ENCODE data around the gene UBAP1.
A peak's percentile ranks its signal among the peaks of the same experiment; 100 is the strongest.
"Not testable (repeated sequence)": the region's sequence is repeated elsewhere in the genome, so short reads cannot be mapped to it uniquely, and the experiment has no call there.

The UBAP1 gene

DNA sequence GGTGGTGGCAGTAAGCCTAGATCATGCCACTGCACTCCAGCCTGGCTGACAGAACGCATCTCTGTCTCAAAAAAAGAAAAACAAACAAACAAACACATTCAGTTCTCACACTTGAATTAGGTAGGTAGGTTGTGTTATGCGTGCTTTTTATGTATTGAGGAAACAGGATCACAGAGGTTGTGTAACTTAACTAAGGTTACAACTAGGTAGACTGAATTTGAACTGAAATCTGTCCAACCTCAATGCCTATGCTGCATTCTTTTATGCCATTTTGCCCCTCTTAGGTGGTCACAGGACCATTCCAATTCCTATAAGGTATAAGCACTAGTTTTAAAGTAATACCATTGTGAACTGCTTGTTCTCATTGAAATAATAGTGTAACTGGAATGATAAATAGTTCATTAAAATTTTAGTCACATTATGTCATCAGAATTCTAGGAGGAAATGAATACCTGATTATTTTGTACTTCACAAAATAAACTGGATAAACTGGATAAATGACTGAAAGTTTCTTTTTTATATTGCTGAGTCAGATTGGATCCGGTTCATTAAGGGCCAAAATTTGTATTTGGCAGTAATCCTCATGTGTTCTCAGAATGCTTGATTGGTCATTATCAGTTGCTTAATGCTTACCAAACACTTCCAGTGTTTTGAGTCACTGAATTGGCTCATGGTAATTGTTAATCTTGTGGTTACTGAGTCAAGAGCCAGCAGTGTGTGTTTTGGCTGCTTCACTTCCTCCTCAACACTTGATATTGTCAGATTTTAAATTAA lies 7.1 kb downstream of the UBAP1 start:
- H3K4me2 ChIP-seq (ENCODE audit: low read length) = peak overlapping the region; percentile 64
- H3K9me3 ChIP-seq (replicated peaks; ENCODE audit: low read length) = no peaks in the 10 kb centered on the region
- H3K36me3 ChIP-seq (ENCODE audit: insufficient read depth, low read length) = peaks cover 11% of the 10 kb centered on the region
- peaks cover 34% of the 10 kb centered on the region for H3K4me1 ChIP-seq (ENCODE audit: control insufficient read depth, insufficient read depth, low read length)
- H3K9ac ChIP-seq (ENCODE audit: low read depth, low read length) = peak overlapping the region; percentile 33
- H3K27me3 ChIP-seq (ENCODE audit: control insufficient read depth, insufficient read depth, low read length) = no peaks in the 10 kb centered on the region
- H3K4me3 ChIP-seq (ENCODE audit: low read length) = no peak overlapping the region

DNA sequence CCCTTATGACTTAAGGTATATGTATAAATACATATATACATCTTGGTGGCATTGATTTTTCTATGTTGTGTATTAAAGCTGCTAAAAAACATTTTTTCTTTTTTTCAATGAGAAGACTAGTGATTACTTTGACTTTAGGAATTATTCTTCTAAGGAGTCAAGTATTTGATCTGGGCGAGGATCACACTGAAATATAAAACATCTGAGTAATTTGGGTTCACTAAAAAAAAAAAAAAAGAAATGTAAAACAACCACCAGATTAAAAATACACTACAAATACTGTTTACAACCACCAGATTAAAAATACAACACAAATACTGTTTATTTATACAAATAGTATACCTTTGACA lies 9.0 kb downstream of the UBAP1 start:
- H3K9ac ChIP-seq (ENCODE audit: low read depth, low read length) = peak overlapping the region; percentile 33
- no peak overlapping the region for H3K4me2 ChIP-seq (ENCODE audit: low read length)
- H3K27me3 ChIP-seq (ENCODE audit: control insufficient read depth, insufficient read depth, low read length) = no peaks in the 10 kb centered on the region
- peaks cover 11% of the 10 kb centered on the region for H3K36me3 ChIP-seq (ENCODE audit: insufficient read depth, low read length)
- no peak overlapping the region for H3K4me3 ChIP-seq (ENCODE audit: low read length)
- no peaks in the 10 kb centered on the region for H3K9me3 ChIP-seq (replicated peaks; ENCODE audit: low read length)
- H3K4me1 ChIP-seq (ENCODE audit: control insufficient read depth, insufficient read depth, low read length) = peaks cover 42% of the 10 kb centered on the region

GRCh38 chr9:34190996-34191892 lies 12.4 kb downstream of the UBAP1 start:
- Histone ChIP-seq H3K4me2 (ENCODE audit: low read length) (peak overlapping the region; percentile 40), H3K4me1 (ENCODE audit: control insufficient read depth, insufficient read depth, low read length) (peaks cover 30% of the 10 kb centered on the region), H3K36me3 (ENCODE audit: insufficient read depth, low read length) (no peaks in the 10 kb centered on the region), H3K9me3 (replicated peaks; ENCODE audit: low read length) (no peaks in the 10 kb centered on the region), H3K4me3 (ENCODE audit: low read length) (no peak overlapping the region), H3K9ac (ENCODE audit: low read depth, low read length) (no peak overlapping the region), H3K27me3 (ENCODE audit: control insufficient read depth, insufficient read depth, low read length) (no peaks in the 10 kb centered on the region)

DNA sequence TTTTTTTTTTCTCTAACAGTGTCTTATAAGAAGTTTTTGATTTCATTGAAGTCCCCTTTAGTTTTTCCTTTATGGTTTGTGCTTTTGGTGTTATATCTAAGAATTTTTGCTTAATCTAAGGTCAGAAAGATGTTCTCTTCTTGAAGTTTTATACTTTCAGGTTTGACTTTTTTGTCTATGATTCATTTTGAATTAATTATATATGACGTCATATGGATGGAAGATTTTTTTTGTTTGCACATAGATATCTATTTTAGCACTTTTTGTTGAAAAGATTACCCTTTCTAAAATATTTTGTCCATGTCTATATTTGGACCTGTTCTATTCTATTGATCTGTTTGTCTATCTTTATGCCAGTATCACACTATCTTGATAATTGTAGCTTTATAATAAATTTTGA lies 16.3 kb downstream of the UBAP1 start:
- H3K4me3 ChIP-seq (ENCODE audit: low read length) = no peak overlapping the region
- H3K27me3 ChIP-seq (ENCODE audit: control insufficient read depth, insufficient read depth, low read length) = no peaks in the 10 kb centered on the region
- peaks cover 13% of the 10 kb centered on the region for H3K36me3 ChIP-seq (ENCODE audit: insufficient read depth, low read length)
- peaks cover 9% of the 10 kb centered on the region for H3K4me1 ChIP-seq (ENCODE audit: control insufficient read depth, insufficient read depth, low read length)
- no peak overlapping the region for H3K4me2 ChIP-seq (ENCODE audit: low read length)
- H3K9ac ChIP-seq (ENCODE audit: low read depth, low read length) = no peak overlapping the region
- H3K9me3 ChIP-seq (replicated peaks; ENCODE audit: low read length) = no peaks in the 10 kb centered on the region

GRCh38 chr9:34197286-34197685 lies 18.4 kb downstream of the UBAP1 start:
- not testable (repeated sequence) for H3K9ac ChIP-seq (ENCODE audit: low read depth, low read length); H3K9me3 ChIP-seq (replicated peaks; ENCODE audit: low read length); H3K4me1 ChIP-seq (ENCODE audit: control insufficient read depth, insufficient read depth, low read length); H3K4me3 ChIP-seq (ENCODE audit: low read length); H3K4me2 ChIP-seq (ENCODE audit: low read length); H3K27me3 ChIP-seq (ENCODE audit: control insufficient read depth, insufficient read depth, low read length)
- H3K36me3 ChIP-seq (ENCODE audit: insufficient read depth, low read length) = peaks cover 22% of the 10 kb centered on the region

- Histone ChIP-seq H3K36me3 (ENCODE audit: insufficient read depth, low read length) (peaks cover 22% of the 10 kb centered on the region), H3K4me3 (ENCODE audit: low read length) (no peak overlapping the region), H3K9me3 (replicated peaks; ENCODE audit: low read length) (no peaks in the 10 kb centered on the region), H3K4me2 (ENCODE audit: low read length) (no peak overlapping the region), H3K9ac (ENCODE audit: low read depth, low read length) (no peak overlapping the region), H3K27me3 (ENCODE audit: control insufficient read depth, insufficient read depth, low read length) (no peaks in the 10 kb centered on the region), H3K4me1 (ENCODE audit: control insufficient read depth, insufficient read depth, low read length) (peaks cover 3% of the 10 kb centered on the region)
Observed at GRCh38 chr9:34197756-34198711, 19.2 kb downstream of the UBAP1 start.

GRCh38 chr9:34200092-34200491 lies 21.2 kb downstream of the UBAP1 start:
- H3K27me3 ChIP-seq (ENCODE audit: control insufficient read depth, insufficient read depth, low read length) = no peaks in the 10 kb centered on the region
- peaks cover 22% of the 10 kb centered on the region for H3K36me3 ChIP-seq (ENCODE audit: insufficient read depth, low read length)
- no peak overlapping the region for H3K4me2 ChIP-seq (ENCODE audit: low read length)
- H3K4me1 ChIP-seq (ENCODE audit: control insufficient read depth, insufficient read depth, low read length) = peaks cover 23% of the 10 kb centered on the region
- H3K9me3 ChIP-seq (replicated peaks; ENCODE audit: low read length) = no peaks in the 10 kb centered on the region
- no peak overlapping the region for H3K4me3 ChIP-seq (ENCODE audit: low read length)
- no peak overlapping the region for H3K9ac ChIP-seq (ENCODE audit: low read depth, low read length)

DNA sequence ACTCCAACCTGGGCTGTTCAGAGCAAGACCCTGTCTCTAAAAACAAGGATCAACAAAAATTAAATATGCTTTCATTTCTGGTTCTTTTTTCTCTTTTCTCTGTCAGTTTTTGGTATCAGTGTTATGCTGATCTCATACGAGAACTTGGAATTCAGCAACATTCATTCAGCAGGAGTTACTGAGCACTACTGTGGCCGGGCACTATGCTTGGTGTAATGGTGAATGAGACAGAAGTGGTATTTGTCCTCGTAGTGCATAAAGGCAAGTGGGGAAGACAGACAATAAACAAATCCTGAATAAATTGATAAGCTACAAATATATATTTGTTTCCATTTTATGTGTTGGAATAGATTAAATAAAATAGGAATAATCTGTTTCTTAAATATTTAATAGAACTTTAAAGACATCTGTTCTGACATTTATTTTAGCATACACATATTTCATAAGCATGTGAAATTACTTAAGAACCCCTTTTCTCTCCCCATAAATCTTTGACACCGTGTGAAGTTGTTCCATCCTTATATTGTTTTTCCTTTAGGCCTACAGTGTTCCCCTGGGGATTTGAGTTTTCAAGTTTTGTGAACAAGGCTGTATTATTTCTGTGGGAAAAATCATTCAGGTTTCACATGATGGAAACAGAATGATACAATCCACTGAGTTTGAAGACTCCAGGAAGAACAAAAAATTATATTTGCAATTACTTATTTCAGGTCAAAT lies 24.6 kb downstream of the UBAP1 start:
- peaks cover 12% of the 10 kb centered on the region for H3K36me3 ChIP-seq (ENCODE audit: insufficient read depth, low read length)
- no peaks in the 10 kb centered on the region for H3K9me3 ChIP-seq (replicated peaks; ENCODE audit: low read length)
- H3K9ac ChIP-seq (ENCODE audit: low read depth, low read length) = no peak overlapping the region
- no peaks in the 10 kb centered on the region for H3K27me3 ChIP-seq (ENCODE audit: control insufficient read depth, insufficient read depth, low read length)
- no peak overlapping the region for H3K4me3 ChIP-seq (ENCODE audit: low read length)
- H3K4me1 ChIP-seq (ENCODE audit: control insufficient read depth, insufficient read depth, low read length) = peaks cover 23% of the 10 kb centered on the region
- peak overlapping the region; percentile 61 for H3K4me2 ChIP-seq (ENCODE audit: low read length)

- Histone ChIP-seq H3K27me3 (ENCODE audit: control insufficient read depth, insufficient read depth, low read length) (no peaks in the 10 kb centered on the region), H3K4me2 (ENCODE audit: low read length) (peak overlapping the region; percentile 61), H3K9ac (ENCODE audit: low read depth, low read length) (peak overlapping the region; percentile 37), H3K4me3 (ENCODE audit: low read length) (peak overlapping the region; percentile 29), H3K9me3 (replicated peaks; ENCODE audit: low read length) (no peaks in the 10 kb centered on the region), H3K36me3 (ENCODE audit: insufficient read depth, low read length) (peaks cover 8% of the 10 kb centered on the region), H3K4me1 (ENCODE audit: control insufficient read depth, insufficient read depth, low read length) (peaks cover 23% of the 10 kb centered on the region)
Observed at GRCh38 chr9:34203992-34204635, 25.3 kb downstream of the UBAP1 start.

- Histone ChIP-seq H3K27me3 (ENCODE audit: control insufficient read depth, insufficient read depth, low read length) (no peaks in the 10 kb centered on the region), H3K4me3 (ENCODE audit: low read length) (no peak overlapping the region), H3K4me1 (ENCODE audit: control insufficient read depth, insufficient read depth, low read length) (peaks cover 23% of the 10 kb centered on the region), H3K4me2 (ENCODE audit: low read length) (no peak overlapping the region), H3K36me3 (ENCODE audit: insufficient read depth, low read length) (peaks cover 8% of the 10 kb centered on the region), H3K9ac (ENCODE audit: low read depth, low read length) (no peak overlapping the region), H3K9me3 (replicated peaks; ENCODE audit: low read length) (no peaks in the 10 kb centered on the region)
Observed at GRCh38 chr9:34205102-34205501, 26.3 kb downstream of the UBAP1 start.
